Glutamatergic neuron (in vitro differentiated cells): ENCODE measurements around the gene TMEM33. TPM values are rescaled to one million over a fixed set of nuclear protein-coding genes. Genes with fewer than 3 reads are reported as not detected.

Source experiments
- DNase-seq: peaks from one replicate; pipeline ENCODE4 v3.0.0; 2022
- H3K27ac Mint-ChIP-seq: one replicate; pipeline ENCODE4 v1.8.0; 2020; ENCODE audit warnings: mild to moderate bottlenecking, mixed read lengths, inconsistent platforms; ENCODE audit not compliant: unreplicated experiment
- H3K27me3 Mint-ChIP-seq: one replicate; pipeline ENCODE4 v1.8.0; 2020; ENCODE audit warnings: mild to moderate bottlenecking, moderate library complexity, mixed read lengths, inconsistent platforms; ENCODE audit not compliant: unreplicated experiment
- H3K36me3 Mint-ChIP-seq: one replicate; pipeline ENCODE4 v1.8.0; 2020; ENCODE audit warnings: mild to moderate bottlenecking, mixed read lengths, inconsistent platforms; ENCODE audit not compliant: unreplicated experiment
- H3K4me1 Mint-ChIP-seq: one replicate; pipeline ENCODE4 v1.8.0; 2020; ENCODE audit warnings: mild to moderate bottlenecking, low read depth, mixed read lengths, inconsistent platforms; ENCODE audit not compliant: unreplicated experiment
- H3K4me3 Mint-ChIP-seq: one replicate; pipeline ENCODE4 v1.8.0; 2020; ENCODE audit warnings: mild to moderate bottlenecking, mixed read lengths, inconsistent platforms; ENCODE audit not compliant: unreplicated experiment
- H3K9me3 Mint-ChIP-seq: one replicate; pipeline ENCODE4 v1.8.0; 2020; ENCODE audit warnings: mild to moderate bottlenecking, moderate library complexity, mixed read lengths, inconsistent platforms; ENCODE audit not compliant: unreplicated experiment
- CTCF ChIP-seq: fragments of 200-600 bp; sonication (generic); IDR thresholded peaks from one replicate; pipeline ENCODE4 v1.5.0; 2021; ENCODE audit not compliant: partially characterized antibody, unreplicated experiment
- total RNA-seq: library from RNA; stranded (reverse); fragmentation: NEBNext Ultra II Directional; extraction: Animal tissue kit (Norgen Biotek cat#: 25700); gene quantifications from one replicate; pipeline ENCODE4 v1.2.1, GENCODE V29; 2021; ENCODE audit not compliant: unreplicated experiment

The TMEM33 gene
- total RNA-seq, 1 donor from 2014 or later: 88.8 TPM

- no peak for TF ChIP-seq CTCF
- Mint-ChIP-seq H3K36me3 (peaks cover 3% of the 10 kb centered on the region), H3K27me3 (no peaks in the 10 kb centered on the region), H3K27ac (no peak overlapping the region), H3K4me1 (no peaks in the 10 kb centered on the region), H3K4me3 (no peak overlapping the region), H3K9me3 (no peaks in the 10 kb centered on the region)
- no peak for DNase-seq
Observed at GRCh38 chr4:41927796-41928499, 7.3 kb upstream of the TMEM33 start.

GRCh38 chr4:41930139-41930831, 4.9 kb upstream of the TMEM33 start:
- Mint-ChIP-seq H3K4me3 (no peak overlapping the region), H3K4me1 (peaks cover 4% of the 10 kb centered on the region), H3K27me3 (peaks cover 6% of the 10 kb centered on the region), H3K9me3 (no peaks in the 10 kb centered on the region), H3K27ac (no peak overlapping the region), H3K36me3 (peaks cover 6% of the 10 kb centered on the region)
- no peak for DNase-seq
- TF ChIP-seq CTCF: no peak

GRCh38 chr4:41932988-41933387, 2.2 kb upstream of the TMEM33 start:
- DNase-seq: no peak
- Mint-ChIP-seq H3K9me3 (no peaks in the 10 kb centered on the region), H3K36me3 (peaks cover 6% of the 10 kb centered on the region), H3K4me3 (no peak overlapping the region), H3K4me1 (peaks cover 4% of the 10 kb centered on the region), H3K27ac (no peak overlapping the region), H3K27me3 (peaks cover 8% of the 10 kb centered on the region)
- TF ChIP-seq CTCF: no peak

GRCh38 chr4:41933997-41934503, 1.2 kb upstream of the TMEM33 start:
- Mint-ChIP-seq H3K4me1 (peaks cover 4% of the 10 kb centered on the region), H3K36me3 (peaks cover 6% of the 10 kb centered on the region), H3K4me3 (peak overlapping the region; percentile 89), H3K27ac (no peak overlapping the region), H3K9me3 (no peaks in the 10 kb centered on the region), H3K27me3 (peaks cover 8% of the 10 kb centered on the region)
- no peak for TF ChIP-seq CTCF
- DNase-seq: no peak

GRCh38 chr4:41934514-41934900, 722 bp upstream of the TMEM33 start:
- H3K4me3 Mint-ChIP-seq: peak overlapping the region; percentile 89
- H3K4me1 Mint-ChIP-seq: peaks cover 4% of the 10 kb centered on the region
- H3K27ac Mint-ChIP-seq: peak overlapping the region; percentile 96
- H3K9me3 Mint-ChIP-seq: no peaks in the 10 kb centered on the region
- peaks cover 8% of the 10 kb centered on the region for H3K27me3 Mint-ChIP-seq
- no peak for TF ChIP-seq CTCF
- H3K36me3 Mint-ChIP-seq: peaks cover 6% of the 10 kb centered on the region
- no peak for DNase-seq
